Measurements from ENCODE around the gene BHLHE23.
"Not testable (repeated sequence)": the region's sequence is repeated elsewhere in the genome, so short reads cannot be mapped to it uniquely, and the experiment has no call there.

Gene BHLHE23

DNA sequence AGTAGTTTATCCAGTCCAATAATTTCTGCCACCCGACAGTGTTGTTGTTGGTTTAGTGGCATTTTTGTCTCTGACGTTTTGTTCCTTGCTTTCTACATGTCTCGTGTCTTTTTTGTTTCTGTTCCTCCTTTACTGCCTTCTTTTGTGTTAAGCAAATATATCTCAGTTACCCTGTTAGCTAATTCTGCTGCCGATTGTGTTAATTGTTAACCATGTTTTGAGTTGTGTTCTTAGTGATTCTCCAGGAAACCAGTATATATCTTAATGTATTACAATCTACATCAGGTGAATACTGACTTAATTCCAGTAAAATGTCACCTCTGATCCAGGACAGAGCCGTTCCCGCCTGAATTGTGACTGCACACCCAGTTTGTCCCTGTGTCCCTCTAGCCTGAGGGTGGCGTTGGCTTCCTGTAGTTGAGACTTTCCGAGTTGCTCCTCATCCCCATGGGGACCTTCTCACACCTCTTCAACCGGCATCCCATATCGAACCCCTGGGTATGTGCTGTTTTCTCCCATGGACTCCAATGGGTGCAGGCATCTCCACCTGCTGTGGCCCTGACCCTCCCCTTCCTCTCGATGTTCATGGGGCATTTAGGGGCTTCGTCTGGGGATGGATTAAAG is 35.8 kb upstream of the BHLHE23 start:
- DNase-seq = no peak

DNA sequence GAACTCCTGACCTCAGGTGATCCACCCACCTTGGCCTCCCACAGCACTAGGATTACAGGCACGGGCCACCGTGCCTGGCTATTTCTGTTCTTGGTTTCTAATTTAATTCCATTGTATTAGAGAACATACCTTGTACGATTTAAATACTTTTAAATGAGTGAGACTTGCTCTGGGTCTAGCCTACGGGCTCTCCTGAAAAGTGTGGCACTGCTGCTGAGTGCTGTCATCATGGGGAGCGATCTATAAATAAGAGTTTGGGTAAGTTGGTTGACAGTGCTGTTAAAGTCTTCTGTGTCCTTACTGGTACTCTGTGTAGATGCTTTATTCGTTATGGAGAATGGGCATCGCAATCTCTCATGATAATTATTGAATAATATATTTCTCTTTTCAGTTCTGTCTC is 35.0 kb upstream of the BHLHE23 start:
- DNase-seq = no peak

DNA sequence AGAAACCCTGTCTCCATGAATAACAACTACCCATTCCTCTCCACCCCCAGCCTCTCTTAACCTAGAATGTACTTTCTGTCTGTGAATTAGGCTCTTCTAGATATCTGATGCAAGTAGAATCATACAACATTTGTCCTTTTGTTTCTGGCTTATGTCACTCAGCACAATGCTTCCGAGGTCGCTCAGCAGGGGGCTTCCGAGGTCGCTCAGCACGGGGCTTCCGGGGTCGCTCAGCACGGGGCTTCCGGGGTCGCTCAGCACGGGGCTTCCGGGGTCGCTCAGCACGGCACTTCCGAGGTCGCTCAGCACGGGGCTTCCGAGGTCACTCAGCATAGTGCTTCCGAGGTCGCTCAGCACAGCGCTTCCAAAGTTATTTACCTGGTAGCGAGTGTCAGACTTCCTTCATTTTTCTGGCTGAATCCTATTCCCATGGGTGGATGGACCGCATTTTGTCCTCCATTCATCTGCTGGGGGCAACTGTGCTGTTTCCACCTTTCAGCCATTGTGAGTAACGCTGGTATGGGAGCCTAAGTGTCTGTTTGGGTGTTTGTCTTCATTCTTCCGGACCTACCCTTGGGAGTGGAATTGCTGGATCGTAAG is 31.0 kb upstream of the BHLHE23 start:
- no peak for DNase-seq

DNA sequence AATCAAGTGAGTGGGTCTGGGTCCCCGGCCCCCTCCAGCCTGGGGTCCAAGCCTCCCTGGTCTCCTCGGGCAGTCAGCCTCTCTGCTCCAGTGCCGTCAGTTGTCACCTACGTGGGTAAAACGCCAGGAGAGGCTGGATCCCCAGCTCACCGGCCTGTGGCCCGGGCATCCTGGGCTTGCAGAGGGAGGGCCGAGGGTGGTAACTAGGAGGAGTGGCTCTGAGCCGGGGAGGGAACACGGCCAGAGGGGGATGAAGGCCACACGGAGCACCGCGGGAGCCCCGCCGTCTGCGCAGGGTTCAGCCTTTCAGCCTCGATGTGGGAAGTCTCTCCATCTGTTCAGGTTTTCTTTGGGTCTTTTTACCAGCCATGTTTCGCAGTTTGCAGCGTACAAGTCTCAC is 29.5 kb upstream of the BHLHE23 start:
- no peak for DNase-seq

DNA sequence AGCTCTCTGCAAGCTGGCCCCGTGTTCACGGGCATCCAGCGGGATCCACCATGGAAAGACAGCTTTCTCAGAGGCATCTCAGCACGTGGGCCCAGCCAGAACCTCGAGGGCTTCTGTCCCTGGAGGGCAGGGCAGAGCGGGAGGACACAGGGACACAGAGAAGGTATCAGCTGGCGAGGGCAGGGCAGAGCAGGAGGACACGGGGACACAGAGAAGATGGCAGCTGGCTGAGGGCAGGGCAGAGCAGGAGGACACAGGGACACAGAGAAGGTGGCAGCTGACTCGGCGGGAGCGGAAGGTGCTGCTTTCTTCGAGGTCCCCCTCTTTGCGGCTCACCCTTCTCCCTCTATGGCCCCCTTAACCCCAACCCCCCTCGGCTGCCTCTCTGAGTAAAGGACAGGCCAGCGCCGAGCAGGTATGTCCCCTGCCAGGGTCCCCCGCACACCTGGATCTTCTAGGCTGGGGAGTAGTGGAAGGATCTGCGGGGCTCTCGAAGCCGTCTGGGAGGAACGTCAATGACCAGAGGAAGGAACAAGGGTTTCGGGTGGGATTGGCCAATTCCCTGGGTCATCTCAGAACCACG is 28.9 kb upstream of the BHLHE23 start:
- DNase-seq = no peak

DNA sequence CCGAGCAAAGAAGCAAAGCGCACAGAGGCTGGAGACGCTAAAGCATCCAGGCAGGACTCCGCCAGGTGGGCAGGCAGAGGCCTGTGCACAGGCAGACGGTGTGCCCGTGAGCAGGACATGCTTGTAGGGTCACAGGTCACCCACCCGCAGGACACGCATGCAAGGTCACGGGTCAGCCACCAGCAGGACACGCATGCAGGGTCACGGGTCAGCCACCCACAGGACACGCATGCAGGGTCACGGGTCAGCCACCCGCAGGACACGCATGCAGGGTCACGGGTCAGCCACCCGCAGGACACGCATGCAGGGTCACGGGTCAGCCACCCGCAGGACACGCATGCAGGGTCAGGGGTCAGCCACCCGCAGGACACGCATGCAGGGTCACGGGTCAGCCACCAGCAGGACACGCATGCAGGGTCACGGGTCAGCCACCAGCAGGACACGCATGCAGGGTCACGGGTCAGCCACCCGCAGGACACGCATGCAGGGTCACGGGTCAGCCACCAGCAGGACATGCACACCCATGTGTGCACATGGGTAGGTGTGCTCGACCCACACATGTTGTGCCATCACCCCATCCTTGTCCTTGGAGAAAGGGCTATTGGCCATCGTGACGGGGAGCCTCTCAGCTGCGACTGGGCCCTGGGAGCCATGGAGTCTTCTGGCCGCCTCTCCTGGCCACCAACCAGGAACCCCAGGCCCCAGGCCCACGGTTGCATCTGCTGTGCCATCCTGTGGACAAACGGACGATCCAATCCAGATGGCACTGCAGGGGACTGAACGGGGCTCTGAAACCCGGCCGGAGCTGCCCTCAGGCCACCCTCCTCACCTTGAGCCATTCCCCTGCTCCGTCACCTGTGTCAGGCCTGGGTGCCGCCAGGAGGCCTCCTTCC is 28.2 kb upstream of the BHLHE23 start:
- not testable (repeated sequence) for DNase-seq

DNA sequence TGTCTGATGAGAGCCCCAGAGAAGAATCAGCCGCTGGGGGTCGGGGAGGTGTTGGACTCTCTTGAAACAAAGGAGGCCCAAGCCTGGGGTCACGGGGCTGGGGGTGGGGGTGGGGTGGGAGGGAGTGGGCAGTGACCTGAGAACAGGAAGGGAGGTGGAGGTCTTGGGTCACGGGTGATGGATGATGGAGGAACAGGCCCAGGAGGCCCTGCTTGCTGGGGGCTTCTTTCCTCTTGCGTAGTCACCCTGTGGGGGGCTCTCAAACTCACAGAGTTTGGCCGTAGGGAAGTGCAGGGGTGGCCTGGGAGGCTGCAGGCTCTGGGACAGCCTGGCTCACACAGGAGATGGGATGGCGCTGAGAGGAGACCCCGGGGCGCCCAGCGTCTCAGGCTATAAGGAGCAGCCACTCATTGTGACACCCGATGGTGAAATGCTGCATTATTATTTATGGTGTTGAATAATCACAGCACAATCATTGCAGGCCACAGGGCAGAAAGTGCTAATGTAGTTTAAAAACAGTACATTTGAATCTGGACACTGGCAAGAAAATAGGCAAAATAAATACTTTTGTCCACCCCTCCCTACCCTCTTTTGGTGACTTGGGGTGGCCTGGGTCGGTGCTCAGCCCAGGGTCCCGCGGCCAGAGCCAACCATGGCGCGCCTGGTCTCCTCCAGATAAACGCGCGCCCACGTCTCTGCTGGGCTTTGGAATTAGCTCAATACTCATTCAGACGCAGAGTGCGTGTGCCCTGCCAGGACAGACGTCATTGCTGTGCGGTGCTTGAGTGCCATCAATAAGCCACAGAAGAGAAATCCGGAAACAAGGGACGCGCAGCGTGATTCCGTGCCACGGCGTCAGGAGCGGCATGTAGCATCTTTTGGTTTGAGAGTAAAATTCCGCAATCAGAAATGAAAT is 27.3 kb upstream of the BHLHE23 start:
- DNase-seq = no peak

DNA sequence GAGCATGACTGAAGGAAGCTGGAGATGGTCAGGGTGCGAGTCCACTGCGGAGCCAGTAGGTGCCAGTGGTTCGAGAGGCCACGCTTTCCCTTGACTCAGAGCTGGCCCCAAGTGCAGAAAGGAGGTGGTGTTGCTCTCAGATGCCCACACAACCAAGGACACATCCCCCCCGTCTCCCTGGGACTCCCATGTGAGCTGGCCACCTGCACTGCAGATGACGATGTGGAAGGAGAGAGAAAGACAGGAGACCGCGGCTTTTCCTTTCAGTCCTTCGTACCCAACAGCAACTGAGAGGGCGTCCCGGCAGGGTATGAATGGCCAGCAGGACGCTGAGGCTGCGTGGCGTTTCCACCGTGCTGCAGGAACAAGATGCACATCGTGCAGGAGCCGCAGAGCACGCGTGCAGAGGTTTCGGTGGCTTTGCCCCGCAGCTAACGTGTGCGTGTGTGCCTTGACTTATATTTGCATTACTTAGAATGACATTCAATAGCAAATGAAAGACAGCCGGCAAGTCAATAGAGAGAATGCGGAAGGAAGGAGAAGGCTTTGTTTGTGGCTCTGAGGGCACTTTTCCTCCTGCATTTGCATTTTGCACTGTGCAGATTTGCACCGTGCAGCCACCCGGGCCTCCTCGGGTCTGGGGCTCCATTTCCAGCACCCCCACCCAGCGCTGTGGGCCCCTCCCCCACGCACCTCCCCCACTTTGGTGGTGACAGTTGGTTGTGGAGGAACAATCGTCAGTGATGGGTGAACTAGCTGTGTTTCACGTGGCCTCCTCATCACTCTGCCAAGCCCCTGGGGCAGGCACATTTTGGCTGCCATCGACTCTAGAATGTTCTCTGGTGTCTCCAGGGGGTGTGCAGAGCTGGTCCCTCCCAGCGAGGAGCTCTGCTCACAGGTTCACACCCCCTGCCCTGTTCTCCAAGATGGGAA is 26.4 kb upstream of the BHLHE23 start:
- DNase-seq = no peak

DNA sequence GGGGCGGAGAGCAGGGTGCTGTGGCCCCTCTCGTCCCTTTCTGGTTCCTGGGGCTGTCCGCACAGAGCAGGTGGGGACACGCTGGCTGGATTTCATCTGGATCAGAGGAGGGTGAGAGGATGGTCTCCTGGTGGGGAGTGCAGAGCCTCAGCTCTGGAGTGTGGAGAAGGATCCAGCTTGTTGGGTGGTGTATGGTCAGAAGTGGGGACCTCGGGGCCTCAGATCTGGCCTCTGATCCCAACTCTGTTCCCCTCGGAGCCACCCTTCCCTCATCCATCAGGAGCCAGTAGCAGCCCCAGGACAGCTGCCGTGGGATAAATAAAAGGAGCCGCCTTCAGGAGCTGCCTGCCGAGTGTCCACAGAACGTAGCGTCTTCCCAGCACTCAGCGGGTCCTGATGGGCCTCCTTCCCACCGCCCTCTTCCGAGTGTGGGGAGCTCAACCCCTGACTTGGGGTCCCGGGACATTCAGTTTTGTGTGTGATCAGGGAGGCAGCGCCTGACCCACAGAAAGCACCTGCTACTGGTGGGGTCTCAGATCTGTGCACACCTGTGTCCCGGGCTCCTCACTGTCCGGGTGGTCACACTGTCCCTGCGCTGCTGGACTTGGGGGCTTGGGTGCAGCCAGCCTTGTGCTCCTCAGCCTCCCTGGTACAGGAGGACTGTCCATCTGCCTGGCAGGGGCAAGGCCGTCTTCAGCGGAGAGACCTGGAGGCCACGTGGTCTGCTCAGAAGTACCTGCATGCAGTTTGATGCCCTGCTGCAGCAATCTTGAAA is 25.4 kb upstream of the BHLHE23 start:
- no peak for DNase-seq

DNA sequence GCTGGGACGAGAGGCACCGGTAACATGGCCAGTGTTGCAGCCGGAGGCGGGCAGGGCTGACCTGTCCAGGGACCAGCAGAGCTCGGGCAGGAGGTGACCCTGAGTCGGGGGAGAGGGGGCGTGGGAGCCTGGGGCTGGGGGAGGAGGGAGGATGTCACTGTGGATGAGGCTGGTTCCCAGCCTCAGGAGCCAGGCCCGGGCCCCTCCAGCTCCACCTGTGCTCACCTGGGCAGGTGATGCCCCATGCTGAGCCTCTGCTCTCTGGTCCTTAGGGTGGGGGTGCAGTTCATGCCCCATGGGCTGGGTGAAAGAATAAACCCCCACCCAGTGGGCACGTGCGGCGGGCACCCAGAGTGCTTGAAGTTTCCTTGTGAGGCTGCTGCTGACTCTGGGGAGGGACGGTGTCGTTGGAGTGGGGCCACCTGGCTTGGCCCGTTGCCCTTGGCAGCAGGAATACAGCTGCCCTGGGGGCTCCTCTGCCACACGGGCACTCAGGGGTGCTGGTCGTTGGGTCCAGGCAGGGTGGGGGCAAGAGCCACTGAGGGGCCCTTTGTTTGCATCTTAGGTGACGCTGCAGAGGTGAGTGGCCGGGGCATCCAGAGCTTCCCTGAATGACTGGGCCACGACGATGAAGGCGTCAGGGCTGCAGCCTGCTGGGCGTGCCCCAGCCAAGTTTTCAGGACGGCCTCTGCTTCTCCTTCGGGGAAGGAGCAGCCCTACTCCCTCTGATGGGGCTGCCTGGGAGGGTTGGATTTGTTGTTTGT is 24.7 kb upstream of the BHLHE23 start:
- DNase-seq = no peak

DNA sequence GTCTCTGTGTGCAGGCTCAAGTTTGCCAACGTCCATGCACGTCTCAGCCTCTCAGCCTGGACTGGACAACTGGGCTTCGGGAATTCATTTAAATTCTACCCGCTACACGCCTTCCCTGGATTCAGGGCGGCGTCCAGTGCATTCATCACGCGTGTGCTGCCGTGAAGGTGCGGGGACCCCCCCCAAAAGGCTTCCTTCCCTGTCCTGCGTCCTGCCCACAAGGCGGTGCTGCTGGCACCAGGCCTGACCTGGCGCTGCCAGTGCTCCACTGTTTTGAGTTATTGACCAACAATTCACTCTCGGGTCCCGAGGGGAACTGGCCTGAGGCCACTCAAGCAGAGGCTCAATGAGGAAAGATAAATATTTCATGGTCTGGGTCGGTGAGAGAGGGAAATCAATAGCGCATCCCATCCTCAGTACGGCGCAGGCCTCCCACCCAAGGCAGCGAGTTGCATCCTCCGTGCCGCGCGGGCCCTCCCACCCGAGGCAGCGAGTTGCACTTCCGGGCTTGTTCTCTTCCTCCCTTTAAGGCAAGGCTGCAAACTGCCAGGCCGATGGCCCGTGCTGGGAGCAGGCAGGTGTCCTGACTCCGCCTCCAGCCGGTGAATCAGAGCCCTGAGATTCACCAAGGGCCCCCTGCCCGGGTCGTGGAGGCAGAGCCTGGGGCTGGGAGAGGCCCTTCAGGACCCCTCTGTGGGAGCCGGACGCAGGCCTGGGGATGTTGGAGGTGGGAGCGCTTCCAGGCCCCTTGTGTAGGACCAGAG is 22.8 kb upstream of the BHLHE23 start:
- DNase-seq = no peak

DNA sequence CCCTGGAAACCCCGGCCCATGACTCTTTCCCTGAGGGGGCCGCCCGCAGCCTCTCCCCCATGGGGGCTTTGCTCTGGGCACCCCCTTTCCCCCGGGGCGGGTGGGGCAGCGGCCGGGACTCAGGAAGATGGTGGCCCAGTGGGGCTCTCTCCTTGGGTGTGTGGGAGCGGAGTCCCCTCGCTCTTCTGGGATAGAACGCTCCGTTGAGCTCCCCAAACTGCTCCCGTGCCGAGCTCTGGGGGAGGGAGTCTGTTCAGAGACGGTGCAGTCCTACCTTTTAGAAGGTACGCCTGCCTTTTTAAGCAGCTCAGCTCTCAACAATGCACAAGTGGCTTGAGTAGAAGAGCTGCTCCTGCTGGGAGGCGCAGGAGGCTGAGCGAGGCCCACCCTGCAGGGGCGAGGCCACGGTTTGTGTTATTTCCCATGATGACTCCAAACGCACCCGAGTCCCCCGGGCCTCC is 21.7 kb upstream of the BHLHE23 start:
- DNase-seq = no peak

DNA sequence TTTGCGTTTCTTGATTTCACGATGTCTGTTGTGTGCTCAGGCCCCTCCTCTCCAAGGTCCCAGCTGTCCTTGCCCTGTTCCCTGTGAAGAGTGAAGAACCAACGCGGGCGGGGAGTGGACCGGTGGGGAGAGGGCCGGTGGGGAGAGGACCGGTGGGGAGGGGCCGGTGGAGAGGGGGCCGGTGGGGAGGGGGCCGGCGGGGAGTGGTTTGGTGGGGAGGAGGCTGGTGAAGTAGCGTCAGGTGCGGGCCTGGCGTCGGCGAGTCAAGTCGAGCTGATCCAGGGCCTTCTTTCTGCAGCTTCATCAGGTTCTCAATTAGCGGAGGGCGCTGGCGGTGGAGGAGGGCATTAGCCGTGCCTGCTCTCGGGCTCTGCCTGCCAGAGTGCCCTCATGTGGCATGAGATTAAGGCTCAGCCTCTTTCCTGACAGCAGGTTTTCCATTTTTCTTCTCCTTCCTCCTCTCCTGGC is 21.2 kb upstream of the BHLHE23 start:
- DNase-seq = peak in 1 of 2 donors; percentile 10

DNA sequence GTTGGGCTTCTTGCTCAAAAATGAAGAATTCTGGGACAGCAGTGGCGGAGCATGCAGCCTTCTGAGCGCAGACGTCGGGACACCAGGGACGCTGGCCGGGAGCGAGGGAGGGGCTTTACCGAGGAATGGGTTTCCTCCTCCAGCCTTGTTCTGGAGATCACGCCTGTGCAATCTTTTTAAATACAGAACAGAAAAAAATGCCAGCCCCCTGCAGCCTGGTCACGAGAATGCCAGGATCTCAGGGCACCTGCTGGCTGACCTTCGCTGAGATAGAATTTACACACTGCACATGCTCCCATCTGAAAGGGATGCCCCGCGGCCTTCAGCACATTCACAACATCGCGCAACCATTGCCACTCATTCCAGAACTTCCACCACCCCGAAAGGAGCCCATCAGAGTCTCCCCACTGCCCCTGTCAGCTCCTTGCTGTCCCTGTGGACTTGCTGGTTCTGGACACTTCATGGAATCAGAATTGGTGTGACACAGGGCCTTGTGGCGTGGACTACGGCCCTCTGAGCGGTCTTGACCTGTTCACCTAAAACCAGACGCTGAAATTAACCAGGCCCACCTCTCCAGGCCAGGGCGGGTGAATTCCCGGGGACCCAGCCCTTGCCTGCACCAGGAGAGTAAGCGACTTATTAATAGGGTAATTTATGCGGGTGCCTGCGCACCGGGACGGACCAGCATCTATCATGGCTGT is 20.6 kb upstream of the BHLHE23 start:
- DNase-seq = no peak

DNA sequence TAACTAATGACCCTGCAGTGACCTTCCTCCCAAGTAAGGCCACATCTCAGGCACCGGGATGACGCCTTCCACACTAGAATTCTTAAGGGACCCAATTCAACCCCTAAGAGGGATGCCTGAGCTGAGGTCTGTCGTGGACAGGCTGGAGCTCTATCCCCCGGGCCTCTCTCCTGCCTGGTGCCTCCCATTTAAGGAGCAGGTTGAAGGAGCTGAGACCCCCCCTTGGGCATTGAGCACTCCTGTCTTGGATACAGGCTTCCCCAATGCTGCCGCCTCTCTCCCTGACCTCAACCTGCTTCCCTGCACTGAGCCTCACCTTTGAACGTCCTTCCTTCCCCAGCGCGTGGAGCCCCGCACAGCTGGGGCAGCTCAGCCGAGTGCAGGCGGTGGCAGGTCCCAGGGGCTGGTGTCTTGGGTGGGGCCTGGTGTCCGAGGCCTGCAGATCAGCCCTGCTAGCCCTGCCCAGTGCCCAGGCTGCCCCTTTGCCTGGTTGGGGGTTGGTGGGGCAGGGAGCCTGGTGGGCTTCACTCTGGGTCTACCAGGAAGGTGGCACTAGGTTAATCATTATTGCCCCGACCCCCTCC is 19.9 kb upstream of the BHLHE23 start:
- no peak for DNase-seq

DNA sequence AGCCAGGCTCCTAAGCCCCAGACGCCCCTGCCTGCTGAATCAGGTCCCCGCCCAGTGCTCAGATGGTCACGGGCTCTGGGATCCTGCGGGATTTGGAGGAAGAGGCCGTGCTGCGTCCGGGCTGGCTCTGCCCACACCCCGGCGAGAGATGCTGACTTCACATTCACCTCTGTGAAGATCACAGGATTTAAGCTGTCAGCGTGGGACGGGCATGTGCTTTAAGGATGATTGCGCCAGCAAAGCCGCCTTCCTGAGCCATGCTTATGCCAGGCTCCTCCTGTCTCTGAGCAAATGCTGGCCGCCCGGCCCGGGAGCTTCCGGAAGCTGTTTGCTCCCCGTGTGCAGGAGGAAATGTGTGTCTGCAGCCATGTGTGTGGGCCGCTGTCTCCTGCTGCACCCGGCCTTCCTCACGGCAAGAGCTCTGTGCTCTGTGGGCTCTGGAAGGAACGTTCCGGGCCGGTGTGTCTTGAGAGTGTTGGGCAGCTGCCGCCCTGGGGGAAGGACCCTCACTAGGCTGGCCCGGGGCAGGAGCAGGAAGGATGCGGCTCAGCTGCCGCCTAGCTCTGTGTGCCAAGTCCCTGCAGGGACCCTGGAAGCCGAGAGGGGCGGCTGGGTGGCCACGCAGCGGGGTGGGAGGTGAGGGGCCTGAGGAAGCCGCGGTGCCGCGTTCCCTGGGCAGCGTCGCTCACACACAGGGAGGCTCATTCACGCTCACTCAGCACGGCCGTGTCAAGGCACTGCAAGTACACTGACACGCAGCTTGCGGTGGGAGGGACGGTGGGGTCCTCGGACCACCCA is 19.0 kb upstream of the BHLHE23 start:
- DNase-seq = no peak
